ENCODE data around the gene BAHD1.

BAHD1 gene

DNA sequence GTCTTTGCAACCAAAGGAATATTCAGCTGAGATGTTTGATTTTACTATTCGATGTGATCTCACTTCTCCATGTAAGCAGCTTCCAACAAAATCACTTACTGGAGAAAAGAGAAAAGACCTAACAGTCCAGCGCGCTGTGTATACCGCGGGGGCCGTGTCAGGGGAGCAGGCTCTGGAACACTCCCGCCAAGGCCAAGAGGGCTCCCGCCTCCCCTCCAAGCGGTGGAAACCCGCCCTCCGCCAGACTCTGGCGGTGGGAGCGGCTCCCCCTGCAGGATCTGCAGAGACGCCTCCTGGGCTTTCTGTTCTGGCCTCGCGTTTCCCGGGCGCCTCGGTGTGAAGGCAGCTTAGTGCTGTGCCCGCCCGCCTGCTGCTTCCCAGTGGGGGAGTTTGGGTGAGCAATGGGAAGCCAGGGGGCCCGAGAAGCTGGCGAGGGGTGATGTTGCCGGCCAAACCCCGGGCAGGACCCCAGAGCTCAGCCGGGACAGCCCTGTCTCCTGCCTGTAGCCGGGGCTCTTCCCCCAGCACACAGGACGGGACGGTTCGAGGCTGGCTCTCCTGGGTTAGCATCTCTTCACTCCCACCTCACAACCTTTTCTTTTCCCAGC is 66.3 kb downstream of the BAHD1 start:
- DNase-seq: peak; percentile 61

DNA sequence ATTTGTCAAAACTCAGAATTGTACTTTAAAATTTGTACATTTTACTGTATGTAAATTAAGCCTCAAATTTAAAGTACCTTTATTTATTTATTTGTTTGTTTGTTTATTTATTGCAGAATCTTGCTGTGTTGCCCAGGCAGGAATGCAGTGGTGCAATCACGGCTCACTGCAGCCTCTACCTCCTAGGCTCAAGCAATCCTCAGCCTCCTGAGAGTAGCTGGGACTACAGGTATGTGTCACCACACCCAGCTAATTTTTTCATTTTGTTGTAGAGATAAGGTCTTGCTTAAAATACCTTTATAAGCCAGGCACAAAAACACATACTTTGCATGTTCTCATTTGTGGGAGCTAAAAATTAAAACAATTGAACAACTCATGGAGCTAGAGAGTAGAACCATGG is 67.5 kb downstream of the BAHD1 start:
- DNase-seq: no peak

DNA sequence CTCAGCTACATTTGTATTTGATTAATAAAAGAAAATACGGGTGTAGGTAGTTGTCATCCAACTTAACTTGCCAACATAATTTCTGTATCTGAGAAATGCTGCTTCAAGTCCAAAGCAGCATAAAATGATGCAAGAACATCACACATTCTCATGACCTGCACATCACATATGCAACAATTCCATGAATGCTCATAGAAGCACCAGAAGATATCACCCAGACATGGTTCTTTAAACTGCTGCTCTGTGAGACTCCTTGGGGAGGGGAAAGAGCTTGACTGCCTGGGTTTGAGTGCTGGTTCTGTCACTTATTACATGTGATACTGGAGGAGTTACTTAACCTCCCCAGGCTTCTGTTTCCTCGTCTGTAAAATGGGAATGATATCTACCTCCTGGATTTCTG is 69.4 kb downstream of the BAHD1 start:
- DNase-seq: no peak

DNA sequence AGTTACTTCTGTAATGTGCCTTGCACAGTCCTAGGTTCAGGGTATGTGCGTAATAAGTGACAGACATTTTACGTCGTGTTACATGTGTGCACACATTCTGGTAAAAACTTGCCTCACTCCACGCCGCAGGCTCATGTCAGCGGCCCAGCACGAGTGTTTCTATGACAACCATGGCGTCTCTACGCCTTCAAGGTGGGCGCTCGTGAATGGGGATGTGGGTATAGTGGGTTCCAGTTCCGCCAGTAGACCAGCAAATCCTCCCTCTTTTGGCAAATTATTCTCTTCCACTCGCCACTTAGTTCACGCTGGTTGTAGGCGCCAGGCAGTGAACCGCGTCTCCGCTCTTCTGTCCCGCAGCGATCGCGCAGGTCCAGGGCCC is 70.3 kb downstream of the BAHD1 start:
- no peak for DNase-seq

DNA sequence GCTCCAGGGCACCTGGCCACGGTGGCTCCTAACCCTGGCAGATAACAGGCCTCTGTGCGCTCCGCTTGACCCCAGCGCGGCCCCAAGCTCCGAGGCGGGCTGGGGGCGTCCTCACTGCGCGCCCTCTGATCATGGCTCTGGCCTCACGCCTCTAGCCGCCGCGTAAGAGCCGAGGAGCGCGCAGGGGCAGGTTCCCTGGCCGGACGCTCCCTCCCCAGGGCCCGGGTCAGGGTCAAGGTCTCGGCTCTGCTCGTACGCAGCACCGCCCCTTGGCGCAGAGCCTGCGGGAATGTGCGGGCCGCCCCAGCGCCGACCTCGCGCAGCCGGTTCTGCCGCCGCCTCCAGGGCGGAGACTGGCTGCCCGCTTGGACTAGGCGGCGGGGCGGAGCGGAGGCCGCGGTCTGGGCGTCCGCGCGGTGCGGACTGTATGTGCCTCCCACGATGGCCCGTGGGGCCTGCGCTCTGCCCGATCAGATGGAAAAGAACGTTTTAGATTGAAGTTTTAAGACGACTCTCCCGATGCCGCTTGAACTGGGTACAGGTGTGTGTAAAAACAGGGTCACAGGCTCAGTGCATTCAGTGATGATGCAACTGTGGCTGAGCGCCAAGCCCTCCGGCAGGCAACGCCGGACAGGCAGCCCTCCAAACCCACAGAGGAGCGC is 70.8 kb downstream of the BAHD1 start:
- no peak for DNase-seq

DNA sequence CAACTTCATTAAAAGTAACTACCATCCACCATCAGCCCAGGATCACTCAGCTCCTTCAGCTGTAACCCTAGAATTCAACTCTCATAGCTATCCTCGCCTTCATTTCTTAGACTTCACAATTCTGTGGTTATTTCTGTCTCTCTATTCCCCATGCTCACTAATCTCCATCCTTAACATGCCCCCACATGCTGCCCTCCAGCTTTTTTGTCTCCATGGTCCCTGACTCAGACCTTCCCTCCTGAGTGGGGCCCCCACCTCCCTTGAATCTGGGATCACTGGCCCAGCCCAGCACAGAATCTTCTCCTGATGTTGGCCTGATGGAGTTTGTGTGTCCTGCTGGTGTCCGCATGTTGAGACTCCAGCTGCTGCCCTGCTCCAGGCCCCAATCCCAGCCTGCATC is 71.7 kb downstream of the BAHD1 start:
- DNase-seq: no peak

DNA sequence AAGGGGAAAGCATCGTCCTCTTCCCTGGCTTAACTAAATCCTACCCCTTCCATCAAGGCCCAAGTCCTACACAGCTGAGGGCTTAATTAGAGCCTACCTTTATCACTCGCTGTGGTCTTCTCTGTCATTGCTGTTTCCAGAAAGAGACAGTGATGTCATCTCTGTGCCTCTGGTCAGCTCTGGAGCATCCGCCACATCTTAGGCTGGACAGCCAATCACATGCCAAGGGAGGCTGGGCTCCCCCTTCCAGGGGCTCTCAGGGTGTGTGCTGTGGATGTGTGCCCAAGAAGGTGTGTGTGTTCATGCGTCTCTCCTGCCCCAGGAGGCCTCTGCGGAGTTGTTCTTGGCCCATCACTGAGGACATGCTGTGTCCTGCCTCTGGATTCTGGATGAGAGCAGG is 72.9 kb downstream of the BAHD1 start:
- no peak for DNase-seq

DNA sequence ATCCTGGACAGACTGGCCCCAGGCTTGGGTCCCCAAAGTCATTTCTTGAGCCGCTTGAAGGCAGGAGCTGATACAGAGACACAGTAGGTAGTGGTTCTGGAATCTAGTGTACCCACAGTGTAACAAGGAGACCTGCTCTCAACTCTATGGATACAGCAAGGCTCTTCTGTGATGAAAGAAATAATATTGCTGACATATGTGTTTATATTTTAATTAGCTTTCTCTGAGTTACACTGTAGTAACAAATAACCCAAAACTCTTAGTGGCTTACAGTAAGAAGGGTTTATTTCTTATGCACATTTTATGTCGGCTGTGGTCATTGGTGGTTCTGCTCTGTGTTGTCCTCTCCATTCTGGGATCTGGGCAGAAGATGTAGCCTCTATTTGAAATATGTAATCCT is 75.6 kb downstream of the BAHD1 start:
- DNase-seq: no peak

All from CD4-positive, alpha-beta T cell treated with Interleukin-12 subunit alpha and Interleukin-12 subunit beta, for 1 hour (primary cell).